T-helper 1 cell treated with Interleukin-12 subunit alpha and Interleukin-12 subunit beta and Interleukin-4 antibody, amounts not matched to agents 30 ng/mL and 1 ng/mL, for 36 hours (primary cell): ENCODE data around the gene MRRF. TPM values are rescaled to one million over a fixed set of nuclear protein-coding genes. Genes with fewer than 3 reads are reported as not detected.
"Not testable (repeated sequence)": the region's sequence is repeated elsewhere in the genome, so short reads cannot be mapped to it uniquely, and the experiment has no call there.

Experiments
- intact Hi-C: fragments of 100-400 bp; cut with micrococcal nuclease; formaldehyde crosslinking; loops from one replicate; pipeline ENCODE4 v1.15.1; 2024
- total RNA-seq: library from RNA; stranded (reverse); gene quantifications from 2 replicates; pipeline ENCODE4 v1.2.3, GENCODE V29; 2022

The MRRF gene
- total RNA-seq, 1 donor from 2014 or later = 32.9 TPM

GRCh38 chr9:122268041-122268814, 3.5 kb downstream of the MRRF start:
- intact Hi-C loops = loop anchor here (10.0 kb wide), 3 partner anchors 903 to 1077 kb away; partner anchors contain the start of gene STRBP

GRCh38 chr9:122274055-122274454, 9.4 kb downstream of the MRRF start:
- intact Hi-C loops = no loop called here

- intact Hi-C loops = no loop called here
These were observed 11.4 kb downstream of the MRRF start for GRCh38 chr9:122276096-122276495.

- intact Hi-C loops = no loop called here
These were observed 12.7 kb downstream of the MRRF start for GRCh38 chr9:122277285-122277897.

- intact Hi-C loops = no loop called here
These were observed 16.7 kb downstream of the MRRF start for GRCh38 chr9:122281368-122281767.

GRCh38 chr9:122286764-122287163, 22.1 kb downstream of the MRRF start:
- intact Hi-C loops = no loop called here

GRCh38 chr9:122287214-122287720, 22.6 kb downstream of the MRRF start:
- intact Hi-C loops = no loop called here

GRCh38 chr9:122291458-122291857, 26.8 kb downstream of the MRRF start:
- intact Hi-C loops = no loop called here

GRCh38 chr9:122294531-122294930, 29.8 kb downstream of the MRRF start:
- intact Hi-C loops = no loop called here

GRCh38 chr9:122297512-122297911, 32.8 kb downstream of the MRRF start:
- intact Hi-C loops = no loop called here

GRCh38 chr9:122302237-122303093, 37.8 kb downstream of the MRRF start:
- intact Hi-C loops = no loop called here

- intact Hi-C loops = no loop called here
These were observed 42.4 kb downstream of the MRRF start for GRCh38 chr9:122307061-122307460.

- intact Hi-C loops = no loop called here
These were observed 43.2 kb downstream of the MRRF start for GRCh38 chr9:122307925-122308324.

- intact Hi-C loops = no loop called here
These were observed 45.2 kb downstream of the MRRF start for GRCh38 chr9:122309861-122310260.

GRCh38 chr9:122314165-122314564, 49.5 kb downstream of the MRRF start:
- intact Hi-C loops = no loop called here

GRCh38 chr9:122315534-122315933, 50.9 kb downstream of the MRRF start:
- intact Hi-C loops = no loop called here

- intact Hi-C loops = no loop called here
These were observed 53.6 kb downstream of the MRRF start for GRCh38 chr9:122318284-122318683.

- intact Hi-C loops = no loop called here
These were observed 55.8 kb downstream of the MRRF start for GRCh38 chr9:122320413-122320881.

- intact Hi-C loops = no loop called here
These were observed 57.9 kb downstream of the MRRF start for GRCh38 chr9:122322553-122322952.

GRCh38 chr9:122324665-122325064, 60.0 kb downstream of the MRRF start:
- intact Hi-C loops = not testable (repeated sequence)

GRCh38 chr9:122325124-122325523, 60.4 kb downstream of the MRRF start:
- intact Hi-C loops = no loop called here

GRCh38 chr9:122327175-122327574, 62.5 kb downstream of the MRRF start:
- intact Hi-C loops = no loop called here
